GM12891 (cell line): Measurements from ENCODE around the gene KRT14.

Source experiments
- DNase-seq: peaks from one replicate; pipeline ENCODE4 v3.0.0; 2011; ENCODE audit warnings: low spot score; ENCODE audit not compliant: insufficient read length
- FAIRE-seq: peaks from 2 replicates; lab custom pipeline; 2011; peaks lifted over from hg19 to GRCh38; lab: Jason Lieb, UNC
- PAX5 ChIP-seq: IDR thresholded peaks from 2 replicates; pipeline ENCODE4 v1.6.1; 2011; ENCODE audit warnings: low read length, moderate library complexity, mild to moderate bottlenecking; ENCODE audit not compliant: insufficient read depth, severe bottlenecking
- POLR2A ChIP-seq: IDR thresholded peaks from 2 replicates; pipeline ENCODE4 v1.6.1; 2011; ENCODE audit warnings: low read depth, low read length, control low read depth
- POLR2AphosphoS5 ChIP-seq: IDR thresholded peaks from 2 replicates; pipeline ENCODE4 v1.6.1; 2011; ENCODE audit warnings: low read depth, low read length, control low read depth
- POU2F2 ChIP-seq: IDR thresholded peaks from 2 replicates; pipeline ENCODE4 v1.6.1; 2011; ENCODE audit warnings: low read depth, mild to moderate bottlenecking, control low read depth, low read length, moderate library complexity
- SPI1 ChIP-seq: IDR thresholded peaks from 2 replicates; pipeline ENCODE4 v1.6.1; 2011; ENCODE audit warnings: low read depth, low read length, control low read depth
- TAF1 ChIP-seq: IDR thresholded peaks from 2 replicates; pipeline ENCODE4 v1.6.1; 2011; ENCODE audit warnings: low read depth, low read length, control low read depth

The KRT14 gene

GRCh38 chr17:41552455-41552854 is 34.2 kb downstream of the KRT14 start:
- DNase-seq (no peak), FAIRE-seq (no peak)
- TF ChIP-seq POU2F2 (no peak), SPI1 (no peak), TAF1 (no peak), PAX5 (no peak), POLR2A (no peak), POLR2AphosphoS5 (no peak)

GRCh38 chr17:41551365-41551764 is 35.3 kb downstream of the KRT14 start:
- FAIRE-seq (no peak), DNase-seq (no peak)
- TF ChIP-seq POLR2A (no peak), POU2F2 (no peak)

- DNase-seq (no peak), FAIRE-seq (no peak)
- TF ChIP-seq TAF1 (no peak), PAX5 (no peak), SPI1 (no peak), POLR2A (no peak), POLR2AphosphoS5 (no peak), POU2F2 (no peak)
These were observed 37.1 kb downstream of the KRT14 start for GRCh38 chr17:41549596-41550039.

GRCh38 chr17:41548844-41549595 is 37.7 kb downstream of the KRT14 start:
- TF ChIP-seq POLR2AphosphoS5 = no peak
- TF ChIP-seq POU2F2 = no peak
- TF ChIP-seq SPI1 = no peak
- TF ChIP-seq POLR2A = no peak
- FAIRE-seq (peak; percentile 74), DNase-seq (peak; percentile 84)

- TF ChIP-seq POLR2AphosphoS5 (no peak), POU2F2 (no peak), POLR2A (no peak), PAX5 (no peak), SPI1 (no peak), TAF1 (no peak)
- no peak for DNase-seq
- no peak for FAIRE-seq
These were observed 38.5 kb downstream of the KRT14 start for GRCh38 chr17:41547921-41548843.

- TF ChIP-seq TAF1 (no peak), POLR2A (no peak), POU2F2 (no peak), SPI1 (no peak), PAX5 (no peak), POLR2AphosphoS5 (no peak)
- no peak for DNase-seq
- FAIRE-seq = no peak
These were observed 39.3 kb downstream of the KRT14 start for GRCh38 chr17:41547378-41547841.

- FAIRE-seq = no peak
- DNase-seq = no peak
- TF ChIP-seq POLR2A (no peak), POLR2AphosphoS5 (no peak), POU2F2 (no peak), SPI1 (no peak), PAX5 (no peak), TAF1 (no peak)
These were observed 39.9 kb downstream of the KRT14 start for GRCh38 chr17:41546819-41547218.

GRCh38 chr17:41545829-41546410 is 40.8 kb downstream of the KRT14 start:
- no peak for DNase-seq
- TF ChIP-seq POLR2A (no peak), TAF1 (no peak), SPI1 (no peak), PAX5 (no peak), POU2F2 (no peak), POLR2AphosphoS5 (no peak)
- no peak for FAIRE-seq

- FAIRE-seq = no peak
- TF ChIP-seq POU2F2 (no peak), SPI1 (no peak), TAF1 (no peak), POLR2A (no peak), PAX5 (no peak), POLR2AphosphoS5 (no peak)
- DNase-seq = no peak
These were observed 41.8 kb downstream of the KRT14 start for GRCh38 chr17:41544935-41545334.
